NCI-H345 treated with DMSO at 0.1 percent for 48 hours (cell line): Measurements from ENCODE around the gene COL5A1.
A peak's percentile ranks its signal among the peaks of the same experiment; 100 is the strongest.

Source experiments
- DNase-seq: peaks from one replicate; lab custom pipeline; 2025; ENCODE audit not compliant: unreplicated experiment; lab: John Stamatoyannopoulos, UW

Gene COL5A1

GRCh38 chr9:134641173-134641989 lies at the start of gene COL5A1:
TSS of gene COL5A1 (plus strand) at chr9:134641803. CDS start at chr9:134642188, 385 bp downstream.
- peak; percentile 77 for DNase-seq

DNA sequence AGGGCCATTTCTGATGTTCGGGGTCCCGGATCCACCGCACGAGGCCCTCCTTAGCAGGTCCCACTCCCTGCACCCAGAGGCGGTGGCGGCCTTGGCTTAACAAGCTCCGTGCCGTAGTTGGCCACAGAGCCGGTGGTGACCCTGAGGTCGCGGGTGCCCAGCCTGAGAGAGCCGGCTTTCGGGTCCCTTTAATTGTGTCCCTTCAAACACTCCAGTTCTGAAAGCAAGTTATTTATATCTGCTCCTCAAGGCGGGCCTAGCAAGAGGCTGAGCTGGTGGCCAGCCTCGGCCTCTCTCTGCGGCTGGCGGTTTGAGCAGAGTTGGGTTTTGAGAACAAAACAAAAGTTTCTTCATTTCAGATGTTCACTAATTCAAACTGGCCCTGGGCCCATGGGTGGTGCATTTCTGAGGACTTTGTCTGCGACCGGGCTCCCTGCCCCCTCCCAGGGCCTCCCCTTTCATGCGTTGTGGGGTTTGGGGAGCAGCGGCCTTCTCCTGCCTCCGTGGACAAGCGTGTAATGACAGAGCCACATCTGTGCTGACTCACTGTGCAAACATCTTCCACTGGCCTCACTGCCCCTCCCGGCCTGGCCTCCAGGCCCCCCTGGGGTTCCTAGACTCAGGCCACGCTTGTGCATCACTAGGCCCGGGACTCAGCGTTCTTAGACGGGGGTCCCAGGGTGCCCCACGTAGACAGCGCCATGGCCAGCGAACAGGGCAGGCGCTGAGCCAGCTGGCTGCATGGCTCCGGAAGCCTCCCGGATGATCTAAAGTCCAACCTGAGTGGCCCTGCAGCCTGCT lies 49.4 kb upstream of the COL5A1 start:
- no peak for DNase-seq

- DNase-seq, result no peak
These were observed 48.8 kb upstream of the COL5A1 start for GRCh38 chr9:134592819-134593200.

DNA sequence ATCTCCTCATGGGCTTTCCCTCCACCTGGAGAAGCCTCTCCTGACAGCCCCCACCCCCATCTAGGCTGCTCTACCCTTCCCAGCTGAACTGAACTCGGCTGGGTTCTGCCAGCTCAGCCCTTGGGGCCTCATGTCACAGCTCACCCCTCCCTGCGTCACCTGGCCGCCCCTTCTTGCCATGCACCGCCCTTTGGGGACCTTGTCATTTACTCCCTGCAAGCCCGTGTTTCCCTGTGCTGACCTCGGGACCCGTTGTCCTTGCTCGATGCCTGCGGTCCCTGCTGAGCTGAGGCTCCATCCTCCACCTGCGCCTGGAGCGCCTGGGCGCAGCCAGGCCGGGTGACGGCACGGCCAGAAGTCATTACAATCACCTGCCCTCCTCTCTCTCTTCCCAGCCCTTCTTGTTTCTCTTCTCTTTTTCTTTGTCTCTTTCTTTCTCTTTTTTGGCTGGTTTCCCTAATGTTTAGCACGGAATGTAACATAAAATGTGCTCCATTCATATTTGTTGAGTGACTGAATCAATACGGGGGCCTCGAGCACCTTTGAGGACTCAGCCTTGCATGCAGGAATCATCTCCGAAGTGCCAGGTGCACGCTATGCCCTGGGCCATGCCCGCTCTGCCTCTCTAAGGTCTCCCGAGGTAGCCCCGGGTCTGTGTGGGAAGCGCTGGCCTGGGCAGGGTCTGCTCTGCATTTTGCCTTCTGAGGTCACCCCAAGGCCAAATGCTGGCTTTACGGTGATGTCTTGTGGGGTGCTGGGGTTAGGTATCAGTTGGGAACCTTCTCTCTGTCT lies 48.1 kb upstream of the COL5A1 start:
- peak; percentile 76 for DNase-seq

- DNase-seq, result no peak
These were observed 47.3 kb upstream of the COL5A1 start for GRCh38 chr9:134594078-134594941.

GRCh38 chr9:134595014-134595413 lies 46.6 kb upstream of the COL5A1 start:
- DNase-seq, result no peak

DNA sequence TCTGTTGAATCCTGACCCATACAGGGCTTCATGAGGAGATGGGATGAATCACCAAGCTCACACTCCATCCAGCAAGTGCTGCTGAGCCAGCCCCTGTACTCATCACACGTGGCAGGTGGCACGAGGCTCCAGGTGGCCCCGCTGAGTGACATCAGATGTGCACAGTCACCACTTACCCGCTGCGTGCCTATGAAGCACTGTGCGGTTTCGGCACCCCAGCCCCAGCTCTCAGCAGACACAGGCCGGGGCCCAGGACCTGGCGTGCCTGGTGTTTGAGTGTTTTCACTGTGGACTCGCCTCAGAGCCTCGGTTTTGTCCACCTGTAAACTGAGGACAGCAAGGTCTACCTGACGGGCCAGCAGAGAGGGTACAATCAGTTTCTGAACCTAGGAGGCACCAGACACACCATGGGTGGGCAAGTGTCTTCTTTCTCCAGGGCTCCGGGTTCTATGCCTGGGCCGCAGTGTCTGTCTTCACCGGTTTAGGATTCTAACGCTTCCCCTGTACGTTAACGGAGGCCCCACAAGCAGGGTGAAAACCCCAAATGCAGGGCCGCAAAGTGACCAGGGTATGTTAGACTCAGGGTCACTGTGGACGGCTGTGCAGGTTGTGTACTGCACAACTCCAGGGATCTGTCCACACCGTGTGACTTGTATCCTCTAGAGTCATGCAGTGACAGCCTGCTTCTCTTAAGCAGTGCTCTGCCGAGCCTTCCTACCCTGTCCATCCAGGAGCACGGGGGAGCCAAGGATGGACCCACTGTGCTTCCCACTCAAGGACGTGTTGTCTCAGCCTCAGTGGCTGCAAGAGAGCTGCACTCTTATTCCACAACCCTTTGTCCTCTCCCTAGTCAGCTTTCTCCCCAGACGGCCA lies 44.3 kb upstream of the COL5A1 start:
- DNase-seq, result no peak

- DNase-seq, result no peak
These were observed 43.4 kb upstream of the COL5A1 start for GRCh38 chr9:134597957-134598883.

- no peak for DNase-seq
These were observed 42.7 kb upstream of the COL5A1 start for GRCh38 chr9:134598884-134599245.

DNA sequence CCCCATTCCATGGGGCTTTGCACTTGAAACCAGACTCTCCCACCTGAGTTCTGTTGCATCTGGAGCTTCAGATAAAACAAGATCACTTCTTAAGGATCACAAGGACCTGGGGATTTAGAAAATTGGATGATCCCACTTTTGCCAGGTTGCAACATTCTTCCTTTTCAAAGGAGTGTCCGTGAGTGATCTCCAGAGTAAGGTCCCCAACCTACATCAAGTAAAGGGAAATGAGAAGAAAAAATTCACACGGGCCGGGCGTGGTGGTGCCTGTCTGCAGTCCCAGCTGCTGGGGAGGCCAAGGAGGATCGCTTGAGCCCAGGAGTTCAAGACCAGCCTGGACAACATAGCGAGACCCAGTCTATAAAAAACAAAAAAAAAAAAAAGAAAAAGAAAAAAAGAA lies 41.2 kb upstream of the COL5A1 start:
- DNase-seq, result no peak

GRCh38 chr9:134600836-134601638 lies 40.6 kb upstream of the COL5A1 start:
- DNase-seq, result no peak

DNA sequence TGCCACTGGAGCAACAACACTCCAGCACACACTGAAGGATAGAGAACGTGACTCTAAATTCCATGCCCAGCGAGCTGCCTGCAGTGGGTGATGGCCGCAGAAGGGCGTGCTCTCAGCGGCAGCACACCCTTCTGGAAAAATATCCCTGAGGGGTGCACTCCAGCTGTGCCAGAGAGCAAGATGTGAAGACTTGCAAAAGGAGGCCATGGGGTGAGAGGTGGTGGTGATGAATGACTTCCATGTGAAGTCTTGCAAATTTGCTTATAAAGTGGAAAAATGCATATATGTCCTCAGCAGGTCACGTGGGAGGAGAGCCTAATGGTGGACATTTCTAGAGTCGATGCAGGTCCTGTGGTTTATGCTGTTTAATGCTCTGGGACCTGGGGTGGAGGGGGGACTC lies 39.8 kb upstream of the COL5A1 start:
- DNase-seq, result no peak

GRCh38 chr9:134602547-134603362 lies 38.8 kb upstream of the COL5A1 start:
- DNase-seq, result no peak

GRCh38 chr9:134604834-134605233 lies 36.8 kb upstream of the COL5A1 start:
- DNase-seq, result no peak

- DNase-seq, result no peak
These were observed 36.1 kb upstream of the COL5A1 start for GRCh38 chr9:134605351-134605965.

GRCh38 chr9:134605966-134606357 lies 35.6 kb upstream of the COL5A1 start:
- DNase-seq, result no peak
